Measurements from ENCODE around the gene C10orf53.

Gene C10orf53

DNA sequence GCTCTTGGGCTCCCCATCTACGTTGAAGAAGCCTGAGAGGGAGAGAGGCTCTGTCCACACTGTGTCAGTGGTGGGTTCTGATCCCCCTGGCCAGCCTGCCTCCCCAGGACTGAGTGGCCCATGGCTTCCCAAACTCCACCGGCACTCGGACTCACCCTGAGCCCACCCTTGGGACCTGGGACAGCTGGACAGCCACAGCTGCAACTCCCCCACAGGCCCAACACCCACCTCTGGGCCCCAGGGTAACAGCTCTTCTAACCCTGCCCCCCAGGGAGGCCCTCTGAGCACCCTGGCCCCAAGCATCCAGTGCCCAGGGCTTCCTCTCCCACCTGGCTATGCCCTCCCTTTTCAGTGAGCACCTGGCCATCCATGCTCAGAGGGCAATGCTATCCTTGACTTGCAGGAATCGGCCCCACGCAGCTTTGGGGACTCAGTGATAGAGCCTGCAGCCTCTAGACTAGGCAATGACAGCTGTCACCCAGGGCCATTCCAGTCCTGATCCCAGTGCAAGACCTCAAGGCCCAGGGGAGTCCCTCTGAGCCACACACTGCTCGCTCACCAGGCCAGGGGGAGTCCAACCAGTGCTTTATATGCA lies 64.7 kb downstream of the C10orf53 start:
- no peak overlapping the region for H3K9ac ChIP-seq (ENCODE audit: low read length)
- H2AK5ac ChIP-seq (ENCODE audit: low read length, severe bottlenecking): no peak overlapping the region
- H2BK12ac ChIP-seq (ENCODE audit: low read length in 2 of 2): no peak overlapping the region
- H2BK120ac ChIP-seq (ENCODE audit: low read depth, low read length): no peak overlapping the region
- peaks cover 0 to 39% of the 10 kb centered on the region in 2 experiments for H3K36me3 ChIP-seq (ENCODE audit: control insufficient read depth in 1 of 2, insufficient read depth in 2 of 2, low read depth in 1 of 2, low read length in 2 of 2)
- H3K79me1 ChIP-seq (replicated peaks; ENCODE audit: low read length, poor library complexity, severe bottlenecking): no peaks in the 10 kb centered on the region
- H3K9me3 ChIP-seq (ENCODE audit: control insufficient read depth, low read length): no peaks in the 10 kb centered on the region
- peaks cover 4% of the 10 kb centered on the region for H3K4me1 ChIP-seq (ENCODE audit: control insufficient read depth, insufficient read depth, low read depth, low read length)
- no peak overlapping the region for H3K14ac ChIP-seq (ENCODE audit: low read length in 2 of 2)
- 71% methylated on average over 6 of the region's 6 CpGs for WGBS
- no peak overlapping the region for H3K18ac ChIP-seq (ENCODE audit: low read depth in 1 of 2, low read length in 2 of 2)
- no peak overlapping the region for H4K91ac ChIP-seq (ENCODE audit: low read length)
- H2AFZ ChIP-seq (ENCODE audit: low read depth, low read length): no peak overlapping the region
- no peak overlapping the region for H2BK15ac ChIP-seq (ENCODE audit: low read depth, poor library complexity, severe bottlenecking)
- H3K27me3 ChIP-seq (ENCODE audit: control insufficient read depth in 1 of 2, insufficient read depth in 1 of 2, low read length in 2 of 2): peaks cover 0 to 50% of the 10 kb centered on the region in 2 experiments
- H3K27ac ChIP-seq (ENCODE audit: low read length, poor library complexity, severe bottlenecking): no peak overlapping the region
- H3K4me2 ChIP-seq (ENCODE audit: low read length, poor library complexity, severe bottlenecking): no peak overlapping the region
- no peak for DNase-seq
- H3K23ac ChIP-seq (ENCODE audit: low read length in 2 of 2): no peak overlapping the region
- no peak overlapping the region for H3K4me3 ChIP-seq (ENCODE audit: insufficient read depth in 1 of 2, low read depth in 1 of 2, low read length in 2 of 2)
- no peak overlapping the region for H3K4ac ChIP-seq (ENCODE audit: low read depth in 1 of 2, low read length in 2 of 2)
- no peak overlapping the region for H4K8ac ChIP-seq (ENCODE audit: low read length)
- H2BK5ac ChIP-seq (ENCODE audit: low read depth, low read length, poor library complexity, severe bottlenecking): no peak overlapping the region

DNA sequence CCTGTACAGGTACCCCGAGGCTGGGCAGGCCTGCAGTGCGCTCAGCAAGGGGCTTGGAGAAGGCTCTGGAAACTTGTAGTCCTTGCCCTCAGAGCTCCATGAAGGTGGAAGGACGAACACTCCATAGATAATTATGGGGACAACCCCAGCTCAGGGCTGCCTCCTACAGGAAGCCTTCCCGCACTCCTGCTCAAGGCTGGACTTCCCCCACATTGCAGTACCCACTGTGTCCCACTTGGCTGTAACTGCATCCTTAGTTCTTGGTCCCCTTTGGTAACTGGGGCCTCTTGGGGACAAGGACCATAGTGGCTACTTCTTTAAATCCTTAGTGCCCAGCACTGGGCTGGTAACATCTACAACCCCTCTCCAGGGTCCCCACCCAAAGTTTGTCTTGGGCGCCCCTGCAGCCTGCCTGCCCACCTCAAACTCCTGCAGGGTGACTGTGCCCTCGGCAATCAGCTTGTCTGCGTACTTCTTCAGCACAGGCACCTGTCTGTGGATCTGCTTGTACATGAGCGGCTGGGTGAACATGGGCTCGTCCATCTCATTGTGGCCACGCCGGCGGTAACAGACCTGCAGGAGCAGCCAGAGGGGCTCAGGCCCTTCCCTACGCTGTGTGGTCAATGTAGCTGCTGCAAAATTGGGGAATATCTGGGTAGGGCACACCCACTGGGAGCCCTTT lies 65.6 kb downstream of the C10orf53 start:
- no peak overlapping the region for H2AK5ac ChIP-seq (ENCODE audit: low read length, severe bottlenecking)
- no peak overlapping the region for H2BK12ac ChIP-seq (ENCODE audit: low read length in 2 of 2)
- H3K4me2 ChIP-seq (ENCODE audit: low read length, poor library complexity, severe bottlenecking): no peak overlapping the region
- no peaks in the 10 kb centered on the region for H3K9me3 ChIP-seq (ENCODE audit: control insufficient read depth, low read length)
- H4K91ac ChIP-seq (ENCODE audit: low read length): no peak overlapping the region
- no peak overlapping the region for H4K8ac ChIP-seq (ENCODE audit: low read length)
- no peak overlapping the region for H3K14ac ChIP-seq (ENCODE audit: low read length in 2 of 2)
- H2BK5ac ChIP-seq (ENCODE audit: low read depth, low read length, poor library complexity, severe bottlenecking): no peak overlapping the region
- H3K4me1 ChIP-seq (ENCODE audit: control insufficient read depth, insufficient read depth, low read depth, low read length): peaks cover 4% of the 10 kb centered on the region
- H3K4me3 ChIP-seq (ENCODE audit: insufficient read depth in 1 of 2, low read depth in 1 of 2, low read length in 2 of 2): no peak overlapping the region
- no peak overlapping the region for H3K27ac ChIP-seq (ENCODE audit: low read length, poor library complexity, severe bottlenecking)
- WGBS: 90% methylated on average over 13 of the region's 13 CpGs
- peaks cover 0 to 44% of the 10 kb centered on the region in 2 experiments for H3K36me3 ChIP-seq (ENCODE audit: control insufficient read depth in 1 of 2, insufficient read depth in 2 of 2, low read depth in 1 of 2, low read length in 2 of 2)
- no peak overlapping the region for H2BK120ac ChIP-seq (ENCODE audit: low read depth, low read length)
- H3K23ac ChIP-seq (ENCODE audit: low read length in 2 of 2): no peak overlapping the region
- no peak overlapping the region for H2BK15ac ChIP-seq (ENCODE audit: low read depth, poor library complexity, severe bottlenecking)
- H3K9ac ChIP-seq (ENCODE audit: low read length): no peak overlapping the region
- no peaks in the 10 kb centered on the region for H3K79me1 ChIP-seq (replicated peaks; ENCODE audit: low read length, poor library complexity, severe bottlenecking)
- no peak overlapping the region for H2AFZ ChIP-seq (ENCODE audit: low read depth, low read length)
- no peak overlapping the region for H3K4ac ChIP-seq (ENCODE audit: low read depth in 1 of 2, low read length in 2 of 2)
- no peak overlapping the region for H3K18ac ChIP-seq (ENCODE audit: low read depth in 1 of 2, low read length in 2 of 2)
- H3K27me3 ChIP-seq (ENCODE audit: control insufficient read depth in 1 of 2, insufficient read depth in 1 of 2, low read length in 2 of 2): peaks cover 0 to 46% of the 10 kb centered on the region in 2 experiments
- DNase-seq: no peak

DNA sequence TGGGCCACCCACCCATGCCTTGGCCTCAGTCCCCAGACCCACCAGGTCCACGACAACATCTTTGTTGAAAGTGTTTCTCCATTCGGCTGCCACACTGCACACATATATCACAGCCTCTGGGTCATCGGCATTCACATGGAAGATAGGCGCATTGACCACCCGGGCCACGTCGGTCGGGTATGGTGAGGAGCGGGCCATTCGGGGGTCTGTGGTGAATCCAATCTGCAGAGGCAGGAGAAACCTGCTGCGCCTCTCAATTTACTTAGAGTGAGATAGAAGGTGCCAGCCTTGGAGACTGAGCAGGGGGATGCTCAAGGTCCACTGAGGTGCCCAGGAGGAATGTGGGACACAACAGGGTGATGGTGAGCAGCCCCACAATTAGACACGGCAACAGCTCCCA lies 66.3 kb downstream of the C10orf53 start:
- WGBS: 91% methylated on average over 12 of the region's 12 CpGs

DNA sequence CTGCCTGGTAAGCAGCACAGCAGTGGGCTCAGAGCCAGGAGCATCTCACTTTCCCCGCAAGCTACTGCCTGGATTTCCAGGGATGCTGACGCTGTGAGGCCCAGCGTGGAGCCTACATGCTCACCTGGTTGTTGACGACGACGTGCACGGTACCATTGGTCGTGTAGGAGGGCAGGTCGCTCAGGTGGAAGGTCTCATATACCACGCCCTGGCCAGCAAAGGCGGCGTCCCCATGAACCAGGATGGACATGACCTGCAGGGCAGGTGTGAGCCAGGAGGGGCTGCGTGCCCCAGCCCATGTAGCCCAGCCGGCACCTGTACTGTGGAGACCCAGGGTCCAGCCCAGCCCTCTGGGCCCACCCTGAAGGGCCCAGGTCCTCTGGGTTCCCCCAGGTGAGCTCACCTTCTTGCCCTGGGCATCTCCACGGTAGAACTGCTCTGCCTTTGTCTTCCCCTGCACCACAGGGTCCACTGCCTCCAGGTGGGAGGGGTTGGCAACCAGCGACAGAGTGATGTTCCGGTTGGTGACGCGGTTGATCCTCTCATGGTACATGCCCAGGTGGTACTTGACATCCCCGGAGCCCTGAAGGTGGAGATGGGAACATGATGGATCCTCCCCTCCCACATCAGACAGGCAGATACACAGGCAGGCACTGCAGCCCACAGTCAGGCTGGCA lies 67.3 kb downstream of the C10orf53 start:
- no peak overlapping the region for H3K18ac ChIP-seq (ENCODE audit: low read depth in 1 of 2, low read length in 2 of 2)
- no peak overlapping the region for H3K4me3 ChIP-seq (ENCODE audit: insufficient read depth in 1 of 2, low read depth in 1 of 2, low read length in 2 of 2)
- H2BK12ac ChIP-seq (ENCODE audit: low read length in 2 of 2): no peak overlapping the region
- no peak overlapping the region for H4K91ac ChIP-seq (ENCODE audit: low read length)
- peaks cover 0 to 50% of the 10 kb centered on the region in 2 experiments for H3K27me3 ChIP-seq (ENCODE audit: control insufficient read depth in 1 of 2, insufficient read depth in 1 of 2, low read length in 2 of 2)
- H3K14ac ChIP-seq (ENCODE audit: low read length in 2 of 2): no peak overlapping the region
- H2BK120ac ChIP-seq (ENCODE audit: low read depth, low read length): no peak overlapping the region
- H4K8ac ChIP-seq (ENCODE audit: low read length): no peak overlapping the region
- H3K9me3 ChIP-seq (ENCODE audit: control insufficient read depth, low read length): no peaks in the 10 kb centered on the region
- no peak overlapping the region for H3K4ac ChIP-seq (ENCODE audit: low read depth in 1 of 2, low read length in 2 of 2)
- WGBS: 87% methylated on average over 18 of the region's 20 CpGs
- H3K36me3 ChIP-seq (ENCODE audit: control insufficient read depth in 1 of 2, insufficient read depth in 2 of 2, low read depth in 1 of 2, low read length in 2 of 2): peaks cover 0 to 49% of the 10 kb centered on the region in 2 experiments
- no peak overlapping the region for H2BK5ac ChIP-seq (ENCODE audit: low read depth, low read length, poor library complexity, severe bottlenecking)
- H2AK5ac ChIP-seq (ENCODE audit: low read length, severe bottlenecking): no peak overlapping the region
- no peak overlapping the region for H3K9ac ChIP-seq (ENCODE audit: low read length)
- H2BK15ac ChIP-seq (ENCODE audit: low read depth, poor library complexity, severe bottlenecking): no peak overlapping the region
- H3K4me2 ChIP-seq (ENCODE audit: low read length, poor library complexity, severe bottlenecking): no peak overlapping the region
- no peak overlapping the region for H3K27ac ChIP-seq (ENCODE audit: low read length, poor library complexity, severe bottlenecking)
- peaks cover 4% of the 10 kb centered on the region for H3K4me1 ChIP-seq (ENCODE audit: control insufficient read depth, insufficient read depth, low read depth, low read length)
- H3K23ac ChIP-seq (ENCODE audit: low read length in 2 of 2): no peak overlapping the region
- DNase-seq: no peak
- H3K79me1 ChIP-seq (replicated peaks; ENCODE audit: low read length, poor library complexity, severe bottlenecking): no peaks in the 10 kb centered on the region
- no peak overlapping the region for H2AFZ ChIP-seq (ENCODE audit: low read depth, low read length)

More for the DNA sequence above, 66.3 kb downstream of the C10orf53 start:
- Histone ChIP-seq H3K9ac (ENCODE audit: low read length) (no peak overlapping the region), H4K8ac (ENCODE audit: low read length) (no peak overlapping the region), H2AK5ac (ENCODE audit: low read length, severe bottlenecking) (no peak overlapping the region), H3K23ac (ENCODE audit: low read length in 2 of 2) (no peak overlapping the region), H3K14ac (ENCODE audit: low read length in 2 of 2) (no peak overlapping the region), H2BK5ac (ENCODE audit: low read depth, low read length, poor library complexity, severe bottlenecking) (no peak overlapping the region), H3K9me3 (ENCODE audit: control insufficient read depth, low read length) (no peaks in the 10 kb centered on the region), H3K36me3 (ENCODE audit: control insufficient read depth in 1 of 2, insufficient read depth in 2 of 2, low read depth in 1 of 2, low read length in 2 of 2) (peaks cover 0 to 43% of the 10 kb centered on the region in 2 experiments), H3K79me1 (replicated peaks; ENCODE audit: low read length, poor library complexity, severe bottlenecking) (no peaks in the 10 kb centered on the region), H3K18ac (ENCODE audit: low read depth in 1 of 2, low read length in 2 of 2) (no peak overlapping the region), H2BK120ac (ENCODE audit: low read depth, low read length) (no peak overlapping the region), H3K4me2 (ENCODE audit: low read length, poor library complexity, severe bottlenecking) (no peak overlapping the region), H2BK15ac (ENCODE audit: low read depth, poor library complexity, severe bottlenecking) (no peak overlapping the region), H2BK12ac (ENCODE audit: low read length in 2 of 2) (no peak overlapping the region), H2AFZ (ENCODE audit: low read depth, low read length) (no peak overlapping the region), H3K4ac (ENCODE audit: low read depth in 1 of 2, low read length in 2 of 2) (no peak overlapping the region), H3K27me3 (ENCODE audit: control insufficient read depth in 1 of 2, insufficient read depth in 1 of 2, low read length in 2 of 2) (peaks cover 0 to 44% of the 10 kb centered on the region in 2 experiments), H3K4me1 (ENCODE audit: control insufficient read depth, insufficient read depth, low read depth, low read length) (peaks cover 4% of the 10 kb centered on the region), H3K27ac (ENCODE audit: low read length, poor library complexity, severe bottlenecking) (no peak overlapping the region), H3K4me3 (ENCODE audit: insufficient read depth in 1 of 2, low read depth in 1 of 2, low read length in 2 of 2) (no peak overlapping the region), H4K91ac (ENCODE audit: low read length) (no peak overlapping the region)
- no peak for DNase-seq

Measured in mesenchymal stem cell (in vitro differentiated cells and primary cell).